ENCODE results near the gene TADA2B.

Gene TADA2B

DNA sequence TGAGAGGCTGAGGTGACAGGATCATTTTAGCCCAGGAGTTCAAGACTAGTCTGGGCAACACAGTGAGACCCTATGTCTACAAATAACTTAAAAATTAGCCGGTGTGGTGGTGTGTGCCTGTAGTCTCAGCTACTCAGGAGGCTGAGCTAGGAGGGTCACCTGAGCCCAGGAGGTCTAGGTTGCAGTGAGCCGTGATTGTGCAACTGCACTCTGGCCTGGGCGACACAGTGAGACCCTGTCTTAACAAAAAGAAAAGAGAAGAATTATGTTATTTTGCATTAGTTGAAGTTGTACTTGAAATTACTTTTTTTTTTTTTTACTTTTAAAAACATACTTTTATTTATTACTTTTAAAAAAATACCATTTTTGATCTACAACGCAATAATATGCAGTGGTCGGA is 21.8 kb upstream of the TADA2B start:
- Histone ChIP-seq H3K9ac (ENCODE audit: low read length) (no peak overlapping the region), H3K79me2 (ENCODE audit: insufficient read depth, low read length) (no peaks in the 10 kb centered on the region), H3K4me3 (ENCODE audit: low read depth, low read length, poor library complexity, severe bottlenecking) (no peak overlapping the region), H4K20me1 (ENCODE audit: insufficient read depth, low read length) (no peaks in the 10 kb centered on the region), H3F3A (ENCODE audit: insufficient read depth, low read length) (no peaks in the 10 kb centered on the region), H3K9me2 (ENCODE audit: low read depth, low read length) (no peaks in the 10 kb centered on the region), H3K36me3 (ENCODE audit: insufficient read depth, low read length) (no peaks in the 10 kb centered on the region), H3K4me2 (ENCODE audit: low read length) (no peak overlapping the region), H3K9me3 (ENCODE audit: low read length) (no peaks in the 10 kb centered on the region), H3K27me3 (ENCODE audit: insufficient read depth, low read length) (no peaks in the 10 kb centered on the region), H3K27ac (ENCODE audit: low read depth, low read length, poor library complexity, severe bottlenecking) (no peak overlapping the region), H2AFZ (ENCODE audit: low read length) (no peak overlapping the region), H3K4me1 (ENCODE audit: insufficient read depth, low read length, severe bottlenecking) (no peaks in the 10 kb centered on the region)
- TF ChIP-seq EZH2 (IDR thresholded peaks at IDR 0.05; ENCODE audit: borderline replicate concordance, low read length): no peak
- TF ChIP-seq, protein P1, sequence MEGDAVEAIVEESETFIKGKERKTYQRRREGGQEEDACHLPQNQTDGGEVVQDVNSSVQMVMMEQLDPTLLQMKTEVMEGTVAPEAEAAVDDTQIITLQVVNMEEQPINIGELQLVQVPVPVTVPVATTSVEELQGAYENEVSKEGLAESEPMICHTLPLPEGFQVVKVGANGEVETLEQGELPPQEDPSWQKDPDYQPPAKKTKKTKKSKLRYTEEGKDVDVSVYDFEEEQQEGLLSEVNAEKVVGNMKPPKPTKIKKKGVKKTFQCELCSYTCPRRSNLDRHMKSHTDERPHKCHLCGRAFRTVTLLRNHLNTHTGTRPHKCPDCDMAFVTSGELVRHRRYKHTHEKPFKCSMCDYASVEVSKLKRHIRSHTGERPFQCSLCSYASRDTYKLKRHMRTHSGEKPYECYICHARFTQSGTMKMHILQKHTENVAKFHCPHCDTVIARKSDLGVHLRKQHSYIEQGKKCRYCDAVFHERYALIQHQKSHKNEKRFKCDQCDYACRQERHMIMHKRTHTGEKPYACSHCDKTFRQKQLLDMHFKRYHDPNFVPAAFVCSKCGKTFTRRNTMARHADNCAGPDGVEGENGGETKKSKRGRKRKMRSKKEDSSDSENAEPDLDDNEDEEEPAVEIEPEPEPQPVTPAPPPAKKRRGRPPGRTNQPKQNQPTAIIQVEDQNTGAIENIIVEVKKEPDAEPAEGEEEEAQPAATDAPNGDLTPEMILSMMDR (IDR thresholded peaks at IDR 0.05; ENCODE audit: low read length): no peak

DNA sequence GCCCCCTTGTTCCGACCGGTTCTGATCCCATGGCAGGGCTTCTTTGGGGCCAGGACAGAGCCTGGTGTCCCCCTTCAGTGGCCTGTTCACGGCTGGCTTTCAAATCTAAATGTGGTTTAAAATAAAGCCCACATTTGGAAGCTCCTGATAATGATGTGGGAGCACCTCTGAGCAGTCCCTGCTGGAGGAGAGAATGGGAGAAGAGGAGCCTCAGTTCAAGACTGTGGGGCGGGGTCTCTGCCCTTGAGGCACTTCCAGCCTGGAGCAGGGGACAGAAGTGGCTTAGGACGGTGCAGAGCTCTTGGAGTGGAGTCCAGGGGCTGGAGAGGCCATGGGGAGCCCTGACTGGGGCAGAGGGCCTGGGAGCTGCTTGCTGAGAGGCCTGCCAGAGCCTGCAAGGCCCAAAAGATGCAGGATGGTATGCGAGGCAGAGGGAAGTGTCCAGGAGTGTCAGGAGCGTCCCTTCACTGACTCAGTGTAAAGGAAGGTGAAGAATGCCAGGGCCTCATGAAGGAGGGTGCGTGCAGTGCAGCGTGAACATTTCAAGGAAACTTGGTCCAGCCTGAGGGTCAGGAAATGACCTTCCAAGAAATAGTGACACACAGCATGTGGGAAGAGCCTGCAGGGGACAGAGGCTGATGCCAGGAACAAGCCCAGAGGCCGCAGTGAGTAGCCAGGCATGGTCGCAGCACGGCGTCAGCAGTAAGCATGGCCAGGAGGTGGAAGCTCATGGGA is 21.1 kb upstream of the TADA2B start:
- Histone ChIP-seq H3K9me3 (ENCODE audit: low read length) (no peaks in the 10 kb centered on the region), H3K27ac (ENCODE audit: low read depth, low read length, poor library complexity, severe bottlenecking) (no peak overlapping the region), H3K4me2 (ENCODE audit: low read length) (no peak overlapping the region), H3K27me3 (ENCODE audit: insufficient read depth, low read length) (no peaks in the 10 kb centered on the region), H3K4me1 (ENCODE audit: insufficient read depth, low read length, severe bottlenecking) (no peaks in the 10 kb centered on the region), H3K9me2 (ENCODE audit: low read depth, low read length) (no peaks in the 10 kb centered on the region), H3K4me3 (ENCODE audit: low read depth, low read length, poor library complexity, severe bottlenecking) (no peak overlapping the region), H3K9ac (ENCODE audit: low read length) (no peak overlapping the region), H3F3A (ENCODE audit: insufficient read depth, low read length) (no peaks in the 10 kb centered on the region), H4K20me1 (ENCODE audit: insufficient read depth, low read length) (no peaks in the 10 kb centered on the region), H3K36me3 (ENCODE audit: insufficient read depth, low read length) (peaks cover 1% of the 10 kb centered on the region; the same call in 1 of the 2 replicates), H3K79me2 (ENCODE audit: insufficient read depth, low read length) (no peaks in the 10 kb centered on the region), H2AFZ (ENCODE audit: low read length) (no peak overlapping the region)
- TF ChIP-seq, protein P1 (IDR thresholded peaks at IDR 0.05; ENCODE audit: low read length): no peak
- TF ChIP-seq EZH2 (IDR thresholded peaks at IDR 0.05; ENCODE audit: borderline replicate concordance, low read length): no peak

DNA sequence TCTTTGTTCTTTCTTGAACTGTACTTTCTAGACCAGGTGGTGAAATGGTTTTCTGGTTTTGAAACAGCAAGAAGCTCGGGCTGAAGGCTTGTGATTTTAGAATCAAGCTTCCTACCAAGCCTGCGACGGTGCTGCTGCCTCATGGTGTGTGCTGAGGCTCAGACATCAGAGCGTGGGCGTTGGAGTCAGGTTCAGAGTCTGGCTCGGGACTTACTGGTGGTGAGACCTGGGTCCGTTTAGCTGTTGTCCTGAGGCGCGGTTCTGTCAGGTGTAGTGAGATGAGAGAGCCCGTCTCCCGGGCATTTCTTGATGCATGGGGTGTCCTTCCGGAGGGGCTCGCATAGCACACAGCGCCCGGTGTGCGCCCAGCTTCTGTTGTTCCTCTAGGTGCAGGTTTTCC is 19.7 kb upstream of the TADA2B start:
- TF ChIP-seq, protein P1 (IDR thresholded peaks at IDR 0.05; ENCODE audit: low read length): no peak
- no peak for TF ChIP-seq EZH2 (IDR thresholded peaks at IDR 0.05; ENCODE audit: borderline replicate concordance, low read length)
- H3K4me1 ChIP-seq (ENCODE audit: insufficient read depth, low read length, severe bottlenecking): no peaks in the 10 kb centered on the region
- no peaks in the 10 kb centered on the region for H3K9me3 ChIP-seq (ENCODE audit: low read length)
- H3K9ac ChIP-seq (ENCODE audit: low read length): no peak overlapping the region
- H3K36me3 ChIP-seq (ENCODE audit: insufficient read depth, low read length): peaks cover 7% of the 10 kb centered on the region; the same call in 1 of the 2 replicates
- no peaks in the 10 kb centered on the region for H3K79me2 ChIP-seq (ENCODE audit: insufficient read depth, low read length)
- H3K27ac ChIP-seq (ENCODE audit: low read depth, low read length, poor library complexity, severe bottlenecking): no peak overlapping the region
- H3F3A ChIP-seq (ENCODE audit: insufficient read depth, low read length): no peaks in the 10 kb centered on the region
- H3K4me2 ChIP-seq (ENCODE audit: low read length): no peak overlapping the region
- H4K20me1 ChIP-seq (ENCODE audit: insufficient read depth, low read length): no peaks in the 10 kb centered on the region
- H3K27me3 ChIP-seq (ENCODE audit: insufficient read depth, low read length): no peaks in the 10 kb centered on the region
- H3K9me2 ChIP-seq (ENCODE audit: low read depth, low read length): no peaks in the 10 kb centered on the region
- H2AFZ ChIP-seq (ENCODE audit: low read length): no peak overlapping the region
- H3K4me3 ChIP-seq (ENCODE audit: low read depth, low read length, poor library complexity, severe bottlenecking): no peak overlapping the region

All from OCI-LY1 (cell line).